SK-N-SH treated with all-trans-retinoic acid at 6 μM for 48 hours (cell line): ENCODE results near the gene PXT1.

ENCODE experiments used
- ATAC-seq: fragments of 200-7000 bp; cut with Tn5 transposase; 3 replicates; pipeline ENCODE4 v1.9.1; 2020; ENCODE audit warnings: mild to moderate bottlenecking, moderate library complexity
- ARNTL ChIP-seq: fragments of 450-650 bp; formaldehyde crosslinking; IDR thresholded peaks from 2 replicates; pipeline ENCODE4 v1.5.0; 2020; ENCODE audit warnings: low read depth, mild to moderate bottlenecking, moderate library complexity, borderline replicate concordance
- CSDC2 ChIP-seq: fragments of 250-450 bp; sonication (Bioruptor Pico); IDR thresholded peaks from 2 replicates; pipeline ENCODE4 v1.5.0; 2020; ENCODE audit warnings: mild to moderate bottlenecking, moderate library complexity
- ESRRG ChIP-seq: fragments of 250-450 bp; sonication (Bioruptor Pico); IDR thresholded peaks from 2 replicates; pipeline ENCODE4 v1.6.1; 2021; ENCODE audit warnings: mild to moderate bottlenecking
- GLIS3 ChIP-seq: fragments of 250-450 bp; sonication (Bioruptor Pico); IDR thresholded peaks from 2 replicates; pipeline ENCODE4 v1.5.0; 2020; ENCODE audit warnings: mild to moderate bottlenecking, moderate library complexity
- ISL1 ChIP-seq: fragments of 250-450 bp; sonication (Bioruptor Pico); IDR thresholded peaks from 2 replicates; pipeline ENCODE4 v2.1.2; 2022; ENCODE audit warnings: mild to moderate bottlenecking, moderate library complexity
- OSR1 ChIP-seq: fragments of 250-450 bp; sonication (Bioruptor Pico); IDR thresholded peaks from 2 replicates; pipeline ENCODE4 v1.8.0; 2022; ENCODE audit warnings: moderate library complexity, mild to moderate bottlenecking, inconsistent platforms
- RARB ChIP-seq: fragments of 250-450 bp; sonication (Bioruptor Pico); IDR thresholded peaks from 2 replicates; pipeline ENCODE4 v1.8.0; 2021; ENCODE audit warnings: mild to moderate bottlenecking, moderate library complexity
- SNAI2 ChIP-seq: fragments of 250-450 bp; sonication (Bioruptor Pico); IDR thresholded peaks from 2 replicates; pipeline ENCODE4 v1.5.0; 2020; ENCODE audit warnings: mild to moderate bottlenecking, moderate library complexity
- TCF4 ChIP-seq: fragments of 250-450 bp; sonication (Bioruptor Pico); IDR thresholded peaks from 2 replicates; pipeline ENCODE4 v1.8.0; 2021; ENCODE audit warnings: mild to moderate bottlenecking, moderate library complexity, borderline replicate concordance
- ZFP3 ChIP-seq: fragments of 250-450 bp; sonication (Bioruptor Pico); IDR thresholded peaks from 2 replicates; pipeline ENCODE4 v1.5.0; 2020; ENCODE audit warnings: mild to moderate bottlenecking, moderate library complexity
- ZFP30 ChIP-seq: fragments of 450-650 bp; formaldehyde crosslinking; IDR thresholded peaks from 2 replicates; pipeline ENCODE4 v1.5.0; 2022; ENCODE audit warnings: mild to moderate bottlenecking, moderate library complexity
- ZNF565 ChIP-seq: fragments of 450-650 bp; formaldehyde crosslinking; conservative IDR thresholded peaks from 2 replicates; pipeline ENCODE4 v1.5.0; 2020; ENCODE audit warnings: low read depth, mild to moderate bottlenecking, moderate library complexity
- ZNF70 ChIP-seq: fragments of 450-650 bp; formaldehyde crosslinking; IDR thresholded peaks from 2 replicates; pipeline ENCODE4 v1.5.0; 2020; ENCODE audit warnings: mild to moderate bottlenecking, moderate library complexity
- ZNF8 ChIP-seq: fragments of 450-650 bp; formaldehyde crosslinking; IDR thresholded peaks from 2 replicates; pipeline ENCODE4 v1.5.0; 2020; ENCODE audit warnings: mild to moderate bottlenecking, moderate library complexity
- TF ChIP-seq, protein P1 (sequence below): fragments of 250-450 bp; sonication (Bioruptor Pico); IDR thresholded peaks from 2 replicates; pipeline ENCODE4 v1.5.0; 2020; ENCODE audit warnings: mild to moderate bottlenecking, moderate library complexity
- TF ChIP-seq, protein P2 (sequence below): fragments of 250-450 bp; sonication (Bioruptor Pico); IDR thresholded peaks from 2 replicates; pipeline ENCODE4 v1.5.1; 2021; ENCODE audit warnings: mild to moderate bottlenecking, moderate library complexity

The PXT1 gene

DNA sequence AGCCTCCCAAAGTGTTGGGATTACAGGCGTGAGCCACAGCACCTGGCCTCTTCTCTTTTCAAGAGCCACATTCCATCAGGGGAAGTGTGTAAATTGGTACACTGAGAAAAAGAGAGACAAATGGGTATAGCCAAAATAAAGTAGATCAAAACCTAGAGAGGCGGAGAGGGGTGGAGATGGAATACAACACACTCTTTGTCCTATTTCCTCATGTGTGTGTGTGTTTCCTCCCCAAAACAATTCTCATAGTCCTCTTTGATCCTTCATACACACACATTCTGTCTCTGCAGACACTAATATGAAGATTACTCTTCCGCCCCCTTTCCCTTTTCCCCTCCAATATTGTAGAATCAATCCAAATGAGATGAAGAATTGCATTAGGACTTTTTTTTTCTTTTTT, 16.0 kb downstream of the PXT1 start:
- ATAC-seq: no peak
- TF ChIP-seq, protein P1, sequence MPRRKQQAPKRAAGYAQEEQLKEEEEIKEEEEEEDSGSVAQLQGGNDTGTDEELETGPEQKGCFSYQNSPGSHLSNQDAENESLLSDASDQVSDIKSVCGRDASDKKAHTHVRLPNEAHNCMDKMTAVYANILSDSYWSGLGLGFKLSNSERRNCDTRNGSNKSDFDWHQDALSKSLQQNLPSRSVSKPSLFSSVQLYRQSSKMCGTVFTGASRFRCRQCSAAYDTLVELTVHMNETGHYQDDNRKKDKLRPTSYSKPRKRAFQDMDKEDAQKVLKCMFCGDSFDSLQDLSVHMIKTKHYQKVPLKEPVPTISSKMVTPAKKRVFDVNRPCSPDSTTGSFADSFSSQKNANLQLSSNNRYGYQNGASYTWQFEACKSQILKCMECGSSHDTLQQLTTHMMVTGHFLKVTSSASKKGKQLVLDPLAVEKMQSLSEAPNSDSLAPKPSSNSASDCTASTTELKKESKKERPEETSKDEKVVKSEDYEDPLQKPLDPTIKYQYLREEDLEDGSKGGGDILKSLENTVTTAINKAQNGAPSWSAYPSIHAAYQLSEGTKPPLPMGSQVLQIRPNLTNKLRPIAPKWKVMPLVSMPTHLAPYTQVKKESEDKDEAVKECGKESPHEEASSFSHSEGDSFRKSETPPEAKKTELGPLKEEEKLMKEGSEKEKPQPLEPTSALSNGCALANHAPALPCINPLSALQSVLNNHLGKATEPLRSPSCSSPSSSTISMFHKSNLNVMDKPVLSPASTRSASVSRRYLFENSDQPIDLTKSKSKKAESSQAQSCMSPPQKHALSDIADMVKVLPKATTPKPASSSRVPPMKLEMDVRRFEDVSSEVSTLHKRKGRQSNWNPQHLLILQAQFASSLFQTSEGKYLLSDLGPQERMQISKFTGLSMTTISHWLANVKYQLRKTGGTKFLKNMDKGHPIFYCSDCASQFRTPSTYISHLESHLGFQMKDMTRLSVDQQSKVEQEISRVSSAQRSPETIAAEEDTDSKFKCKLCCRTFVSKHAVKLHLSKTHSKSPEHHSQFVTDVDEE: no peak
- TF ChIP-seq, protein P2, sequence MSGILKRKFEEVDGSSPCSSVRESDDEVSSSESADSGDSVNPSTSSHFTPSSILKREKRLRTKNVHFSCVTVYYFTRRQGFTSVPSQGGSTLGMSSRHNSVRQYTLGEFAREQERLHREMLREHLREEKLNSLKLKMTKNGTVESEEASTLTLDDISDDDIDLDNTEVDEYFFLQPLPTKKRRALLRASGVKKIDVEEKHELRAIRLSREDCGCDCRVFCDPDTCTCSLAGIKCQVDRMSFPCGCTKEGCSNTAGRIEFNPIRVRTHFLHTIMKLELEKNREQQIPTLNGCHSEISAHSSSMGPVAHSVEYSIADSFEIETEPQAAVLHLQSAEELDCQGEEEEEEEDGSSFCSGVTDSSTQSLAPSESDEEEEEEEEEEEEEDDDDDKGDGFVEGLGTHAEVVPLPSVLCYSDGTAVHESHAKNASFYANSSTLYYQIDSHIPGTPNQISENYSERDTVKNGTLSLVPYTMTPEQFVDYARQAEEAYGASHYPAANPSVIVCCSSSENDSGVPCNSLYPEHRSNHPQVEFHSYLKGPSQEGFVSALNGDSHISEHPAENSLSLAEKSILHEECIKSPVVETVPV (CRISPR knock-in tag): no peak
- no peak for TF ChIP-seq RARB (CRISPR knock-in tag)

DNA sequence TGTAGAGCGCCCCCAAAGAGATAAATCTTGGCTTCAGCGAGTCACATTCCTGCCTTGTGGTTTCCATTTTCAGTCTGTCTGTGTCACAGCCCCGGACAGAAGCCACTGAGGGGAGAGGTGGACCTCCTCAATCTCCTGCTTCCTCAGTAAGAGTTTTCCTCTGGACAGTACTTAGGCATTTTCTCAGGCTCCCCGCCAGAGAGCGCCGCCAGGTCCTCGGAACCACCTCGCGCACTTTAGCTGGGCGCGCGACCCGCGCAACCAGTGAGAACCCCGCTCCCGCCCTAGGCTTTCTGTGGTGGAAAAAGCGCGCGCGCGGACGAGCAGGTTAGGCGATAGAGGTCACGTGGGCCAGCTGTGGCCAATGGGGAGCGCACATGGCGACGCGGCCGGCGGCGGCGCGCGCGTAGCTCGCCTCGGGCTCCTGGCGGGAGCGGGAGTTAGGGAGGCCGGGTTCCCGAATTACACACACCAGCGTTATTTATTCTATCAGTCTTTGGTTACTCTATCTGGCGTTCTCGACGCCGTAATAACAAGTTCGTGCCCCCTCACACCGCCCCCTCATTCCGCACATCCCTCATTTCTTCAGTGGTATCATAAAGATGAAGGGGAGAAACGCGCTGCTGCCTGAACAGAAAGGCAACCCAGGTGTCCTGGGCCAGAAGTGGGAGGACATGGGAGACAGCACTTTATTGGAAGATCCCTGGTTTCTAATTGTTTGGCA, 19.4 kb downstream of the PXT1 start:
- TF ChIP-seq CSDC2 (CRISPR knock-in tag): peak; percentile 35; the same call in 1 of the 2 replicates
- TF ChIP-seq, protein P1: peak; percentile 71; the same call in 1 of the 2 replicates
- TF ChIP-seq ZFP3 (CRISPR knock-in tag): no peak; the same call in 1 of the 2 replicates
- TF ChIP-seq ZNF8: 0 out of 2 replicates have a peak, but pooled peaks have one; percentile 10
- TF ChIP-seq ESRRG: no peak
- TF ChIP-seq, protein P2 (CRISPR knock-in tag): no peak
- TF ChIP-seq OSR1 (CRISPR knock-in tag): no peak
- TF ChIP-seq ZNF565: no peak
- TF ChIP-seq SNAI2: peak; percentile 61; the same call in 1 of the 2 replicates
- 0 out of 2 replicates have a peak, but pooled peaks have one; percentile 18 for TF ChIP-seq ZNF70 (CRISPR knock-in tag)
- TF ChIP-seq ARNTL (CRISPR knock-in tag): 0 out of 2 replicates have a peak, but pooled peaks have one; percentile 65
- peak; percentile 24; the same call in 1 of the 2 replicates for TF ChIP-seq ISL1 (CRISPR knock-in tag)
- TF ChIP-seq, all 23 proteins: peak for 7
- peak; percentile 98 for ATAC-seq

DNA sequence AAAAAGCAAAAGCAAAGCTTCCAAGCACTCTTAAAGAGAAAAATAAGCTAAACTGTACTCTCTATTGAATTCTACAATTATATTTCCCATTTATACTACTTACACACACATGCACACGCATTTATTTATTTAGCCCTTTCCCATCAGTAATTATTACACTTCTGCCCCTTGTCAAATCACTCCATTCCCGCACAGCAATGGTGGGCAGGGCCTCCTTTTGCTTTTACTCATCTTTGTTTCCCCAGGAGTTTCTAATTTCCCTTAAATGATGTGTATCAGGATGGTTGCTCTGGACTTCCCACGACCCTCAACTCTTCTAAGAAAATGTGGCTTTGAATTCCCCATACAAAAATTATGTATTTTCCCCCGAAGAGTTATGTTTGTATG, 19.9 kb downstream of the PXT1 start:
- ATAC-seq: no peak

More for the DNA sequence above, 19.9 kb downstream of the PXT1 start:
- TF ChIP-seq RARB (CRISPR knock-in tag): no peak
- no peak for TF ChIP-seq GLIS3 (CRISPR knock-in tag)
- TF ChIP-seq TCF4 (CRISPR knock-in tag): no peak
- TF ChIP-seq CSDC2 (CRISPR knock-in tag): no peak
- TF ChIP-seq, protein P1: no peak
- TF ChIP-seq ZFP30 (CRISPR knock-in tag): no peak
- TF ChIP-seq ESRRG: no peak
